DND-41 (cell line): ENCODE results near the gene FOXA2.

Experiments
- ATAC-seq: fragments of 200-7000 bp; cut with Tn5 transposase; 3 replicates; pipeline ENCODE4 v1.9.1; 2021; ENCODE audit warnings: low read depth; ENCODE audit not compliant: insufficient read depth
- DNase-seq: peaks from one replicate; pipeline ENCODE4 v3.0.0-alpha.2; 2020
- H2AFZ ChIP-seq: 2 replicates; pipeline ENCODE4 v1.6.0; 2012; ENCODE audit warnings: low read depth, low read length
- H3K27ac ChIP-seq: 2 replicates; pipeline ENCODE4 v1.5.1; 2012; ENCODE audit warnings: low read length, inconsistent platforms
- H3K27me3 ChIP-seq: fragments of 200-600 bp; sonication (generic); 2 replicates; pipeline ENCODE4 v1.6.0; 2012; ENCODE audit warnings: low read length, mild to moderate bottlenecking, inconsistent platforms; ENCODE audit not compliant: insufficient read depth, poor library complexity
- H3K36me3 ChIP-seq: 2 replicates; pipeline ENCODE4 v1.5.1; 2012; ENCODE audit warnings: low read length, inconsistent platforms; ENCODE audit not compliant: insufficient read depth
- H3K4me1 ChIP-seq: 2 replicates; pipeline ENCODE4 v1.5.1; 2012; ENCODE audit warnings: mild to moderate bottlenecking, low read length; ENCODE audit not compliant: insufficient read depth
- H3K4me2 ChIP-seq: 2 replicates; pipeline ENCODE4 v1.6.0; 2012; ENCODE audit warnings: mild to moderate bottlenecking, moderate library complexity, low read length, inconsistent platforms; ENCODE audit not compliant: insufficient read depth
- H3K4me3 ChIP-seq, 2 experiments: fragments of 200-600 bp in 1 of 2; shearing (Covaris generic) in 1 of 2; 2 replicates each; pipeline ENCODE4 v1.5.1; 2012 to 2016; ENCODE audit warnings: inconsistent platforms in 2 of 2, low read length in 2 of 2, mild to moderate bottlenecking in 2 of 2, low read depth in 1 of 2, moderate library complexity in 1 of 2
- H3K79me2 ChIP-seq: 2 replicates; pipeline ENCODE4 v1.6.0; 2012; ENCODE audit warnings: low read length, inconsistent platforms; ENCODE audit not compliant: insufficient read depth
- H3K9ac ChIP-seq: 2 replicates; pipeline ENCODE4 v1.6.0; 2012; ENCODE audit warnings: low read depth, mild to moderate bottlenecking, inconsistent platforms, low read length, moderate library complexity
- H3K9me3 ChIP-seq: 2 replicates; pipeline ENCODE4 v1.5.1; 2012; ENCODE audit warnings: low read length, moderate library complexity, mild to moderate bottlenecking, inconsistent platforms; ENCODE audit not compliant: insufficient read depth, severe bottlenecking
- H4K20me1 ChIP-seq: 2 replicates; pipeline ENCODE4 v1.6.0; 2012; ENCODE audit warnings: low read length; ENCODE audit not compliant: insufficient read depth
- CTCF ChIP-seq: IDR thresholded peaks from 2 replicates; pipeline ENCODE4 v1.5.1; 2012; ENCODE audit warnings: borderline replicate concordance, low read length, moderate library complexity, mild to moderate bottlenecking; ENCODE audit not compliant: poor library complexity, severe bottlenecking; ENCODE audit errors: extremely low read depth
- EZH2 ChIP-seq: IDR thresholded peaks from 3 replicates; pipeline ENCODE4 v1.6.1; 2012; ENCODE audit warnings: borderline replicate concordance, low read depth, mild to moderate bottlenecking, moderate library complexity, low read length, inconsistent platforms; ENCODE audit not compliant: severe bottlenecking

Gene FOXA2

DNA sequence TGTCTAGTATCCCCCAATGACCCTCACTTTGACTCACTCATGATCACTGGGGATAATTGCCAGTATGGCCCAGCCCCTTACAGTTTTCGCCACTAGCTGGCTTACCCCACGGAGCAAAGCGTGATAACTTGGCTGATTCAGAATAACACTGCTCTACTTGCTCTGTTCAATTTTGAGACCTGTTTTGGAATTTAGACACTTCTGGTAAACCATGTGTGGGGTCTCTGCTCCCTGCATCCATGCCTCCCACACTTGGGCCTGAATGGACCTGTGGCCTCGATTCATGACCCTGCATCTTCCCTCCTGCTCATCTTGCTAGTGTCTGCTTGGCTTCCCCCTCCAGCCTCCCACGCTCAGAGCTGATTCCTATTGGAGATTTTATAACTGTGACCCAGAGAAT lies 48.9 kb downstream of the FOXA2 start:
- no peaks in the 10 kb centered on the region for H4K20me1 ChIP-seq
- peaks cover 7% of the 10 kb centered on the region for H3K27me3 ChIP-seq
- DNase-seq = no peak
- no peaks in the 10 kb centered on the region for H3K36me3 ChIP-seq
- no peaks in the 10 kb centered on the region for H3K9me3 ChIP-seq
- H3K27ac ChIP-seq = no peak overlapping the region
- H3K4me2 ChIP-seq = no peak overlapping the region
- no peak overlapping the region for H3K4me3 ChIP-seq
- TF ChIP-seq CTCF (no peak), EZH2 (no peak)
- H2AFZ ChIP-seq = no peak overlapping the region
- H3K9ac ChIP-seq = no peak overlapping the region
- H3K4me1 ChIP-seq = no peaks in the 10 kb centered on the region
- no peaks in the 10 kb centered on the region for H3K79me2 ChIP-seq
- ATAC-seq = no peak

GRCh38 chr20:22533823-22534751 lies 50.3 kb downstream of the FOXA2 start:
- no peaks in the 10 kb centered on the region for H3K79me2 ChIP-seq
- H3K4me1 ChIP-seq = no peaks in the 10 kb centered on the region
- H4K20me1 ChIP-seq = no peaks in the 10 kb centered on the region
- no peak overlapping the region for H3K4me2 ChIP-seq
- H3K36me3 ChIP-seq = no peaks in the 10 kb centered on the region
- H3K9ac ChIP-seq = no peak overlapping the region
- no peak overlapping the region for H3K27ac ChIP-seq
- no peak overlapping the region for H3K4me3 ChIP-seq
- ATAC-seq = no peak
- TF ChIP-seq CTCF = no peak
- no peak for TF ChIP-seq EZH2
- peaks cover 10% of the 10 kb centered on the region for H3K27me3 ChIP-seq
- no peak for DNase-seq
- H2AFZ ChIP-seq = no peak overlapping the region
- H3K9me3 ChIP-seq = no peaks in the 10 kb centered on the region

- Histone ChIP-seq H3K4me3 (no peak overlapping the region), H3K27me3 (peaks cover 10% of the 10 kb centered on the region), H3K4me1 (no peaks in the 10 kb centered on the region), H2AFZ (no peak overlapping the region), H3K27ac (no peak overlapping the region), H3K79me2 (no peaks in the 10 kb centered on the region), H3K9ac (no peak overlapping the region), H3K4me2 (no peak overlapping the region), H4K20me1 (no peaks in the 10 kb centered on the region), H3K9me3 (no peaks in the 10 kb centered on the region), H3K36me3 (no peaks in the 10 kb centered on the region)
- TF ChIP-seq CTCF = no peak
- no peak for TF ChIP-seq EZH2
- ATAC-seq (no peak), DNase-seq (no peak)
Measured at GRCh38 chr20:22532598-22532997, 51.8 kb downstream of the FOXA2 start.
